ENCODE results near the gene ETNPPL.

ETNPPL gene

DNA sequence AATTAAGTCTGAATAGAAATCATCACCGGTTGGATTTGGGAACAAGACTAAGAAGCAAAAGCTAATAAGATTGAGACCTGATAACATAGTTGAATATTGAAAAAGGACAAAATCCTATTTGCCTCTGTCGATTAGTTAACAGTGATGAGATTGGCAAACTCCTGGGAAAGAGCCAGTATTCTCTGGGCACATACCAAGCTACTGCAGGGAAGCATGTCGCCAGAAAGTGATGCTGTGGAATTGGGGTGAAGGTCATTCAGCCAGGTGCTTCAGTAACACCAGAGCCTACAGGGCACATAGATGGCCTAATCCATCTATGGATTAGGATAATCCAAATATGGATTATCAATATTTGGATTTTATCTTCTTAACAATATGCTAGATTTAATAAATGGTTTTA, 68.4 kb downstream of the ETNPPL start:
- no peak for DNase-seq

DNA sequence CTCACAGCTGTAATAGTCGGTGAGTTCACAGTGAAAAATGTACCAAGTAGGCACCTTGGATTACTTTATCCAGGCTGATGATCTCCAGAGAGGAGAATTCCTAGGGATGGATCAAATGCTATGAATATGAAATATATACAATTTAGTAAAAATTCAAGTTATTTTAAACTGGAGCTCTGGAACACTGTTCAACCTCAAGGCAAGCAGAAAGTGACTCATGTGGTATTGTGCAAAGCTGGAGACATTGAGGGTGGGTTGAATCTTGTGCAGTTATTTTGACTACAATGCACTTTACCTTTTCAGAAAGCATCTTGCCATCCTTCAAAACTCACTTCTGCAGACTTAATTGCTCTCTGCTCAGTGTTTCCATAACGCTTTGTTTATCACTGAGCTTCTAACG, 69.0 kb downstream of the ETNPPL start:
- no peak for DNase-seq

DNA sequence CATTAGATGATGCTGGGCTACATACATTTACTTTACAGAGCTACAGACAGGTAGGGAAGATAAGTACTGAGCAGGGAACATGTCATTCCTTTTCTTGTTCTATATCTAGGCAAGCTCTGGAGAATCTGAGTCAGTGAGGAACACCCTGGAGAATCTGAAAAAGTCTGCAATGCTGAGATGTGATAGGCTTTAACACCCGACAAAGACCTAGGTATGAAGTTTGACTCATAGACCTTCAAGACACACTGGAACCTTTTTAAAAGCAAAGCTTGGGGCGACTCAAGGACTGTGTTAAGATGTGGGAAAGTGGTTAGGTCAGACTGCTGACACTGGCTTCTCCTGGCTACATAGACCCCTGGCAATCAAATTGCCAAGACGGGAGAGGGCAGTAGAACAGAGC, 69.6 kb downstream of the ETNPPL start:
- DNase-seq: no peak

Data from activated effector memory CD4-positive, alpha-beta T cell treated with anti-CD3 and anti-CD28 coated beads, Interleukin-2, amount 50 U/mL, for 16 hours (primary cell).